Smooth muscle cell (in vitro differentiated cells): ENCODE measurements around the gene LPO. TPM values are rescaled to one million over a fixed set of nuclear protein-coding genes. Genes with fewer than 3 reads are reported as not detected.
A peak's percentile ranks its signal among the peaks of the same experiment; 100 is the strongest.

Experiments used
- DNase-seq: peaks from one replicate; lab custom pipeline; 2025; ENCODE audit not compliant: unreplicated experiment; lab: John Stamatoyannopoulos, UW
- H2AFZ ChIP-seq: fragments of 200-600 bp; sonication (generic); 2 replicates; pipeline ENCODE4 v1.6.0; 2016; ENCODE audit warnings: antibody characterized with exemption, low read depth, mild to moderate bottlenecking
- H3F3A ChIP-seq: fragments of 200-600 bp; sonication (generic); 2 replicates; pipeline ENCODE4 v1.6.0; 2017; ENCODE audit warnings: antibody characterized with exemption, low read depth
- H3K27ac ChIP-seq: fragments of 200-600 bp; sonication (generic); 2 replicates; pipeline ENCODE4 v1.5.1; 2016; ENCODE audit warnings: low read depth, mild to moderate bottlenecking
- H3K27me3 ChIP-seq: fragments of 200-600 bp; sonication (generic); 2 replicates; pipeline ENCODE4 v1.6.1; 2016; ENCODE audit warnings: low read depth, mild to moderate bottlenecking
- H3K36me3 ChIP-seq: fragments of 200-600 bp; sonication (generic); 2 replicates; pipeline ENCODE4 v1.5.1; 2016; ENCODE audit warnings: low read depth
- H3K4me1 ChIP-seq: fragments of 200-600 bp; sonication (generic); 2 replicates; pipeline ENCODE4 v1.5.1; 2016; ENCODE audit warnings: low read depth
- H3K4me2 ChIP-seq: fragments of 200-600 bp; sonication (generic); 2 replicates; pipeline ENCODE4 v1.6.0; 2016; ENCODE audit warnings: mild to moderate bottlenecking
- H3K4me3 ChIP-seq: fragments of 200-600 bp; sonication (generic); 2 replicates; pipeline ENCODE4 v1.5.1; 2016; ENCODE audit warnings: mild to moderate bottlenecking
- H3K79me2 ChIP-seq: fragments of 200-600 bp; sonication (generic); 2 replicates; pipeline ENCODE4 v1.6.0; 2016; ENCODE audit warnings: low read depth, mild to moderate bottlenecking
- H3K9ac ChIP-seq: fragments of 200-600 bp; sonication (generic); 2 replicates; pipeline ENCODE4 v1.6.0; 2016; ENCODE audit warnings: low read depth
- H3K9me3 ChIP-seq: fragments of 200-600 bp; sonication (generic); replicated peaks from 2 replicates; pipeline ENCODE4 v1.5.1; 2016; ENCODE audit warnings: low read depth
- H4K20me1 ChIP-seq: fragments of 200-600 bp; sonication (generic); 2 replicates; pipeline ENCODE4 v1.6.0; 2016; ENCODE audit warnings: low read depth
- WGBS: methylation state at CpG from one replicate; pipeline ENCODE4 v1.1.7; 2016; ENCODE audit warnings: low lambda C conversion rate; 5-methylcytosine and 5-hydroxymethylcytosine counted together
- polyA plus RNA-seq: library from polyadenylated mRNA; unstranded; fragments of >200 nt; fragmentation: Nextera tagmentation; extraction: Ambion mirVana; gene quantifications from 2 replicates; pipeline ENCODE4 v1.2.1, GENCODE V29; 2016
- total RNA-seq: library from RNA; depleted of rRNA; stranded (reverse); fragments of >200 nt; gene quantifications from 2 replicates; pipeline ENCODE4 v1.2.3, GENCODE V29; 2014
- TF ChIP-seq, protein P1 (sequence below): fragments of 200-600 bp; sonication (generic); IDR thresholded peaks from 2 replicates; pipeline ENCODE4 v1.5.1; 2017; ENCODE audit warnings: borderline replicate concordance, mild to moderate bottlenecking, antibody characterized with exemption; ENCODE audit not compliant: insufficient read depth, poor library complexity, severe bottlenecking

The LPO gene
- total and polyA plus RNA-seq, 2 experiments from 2014 or later = 3.3 to 4.1 TPM

DNA sequence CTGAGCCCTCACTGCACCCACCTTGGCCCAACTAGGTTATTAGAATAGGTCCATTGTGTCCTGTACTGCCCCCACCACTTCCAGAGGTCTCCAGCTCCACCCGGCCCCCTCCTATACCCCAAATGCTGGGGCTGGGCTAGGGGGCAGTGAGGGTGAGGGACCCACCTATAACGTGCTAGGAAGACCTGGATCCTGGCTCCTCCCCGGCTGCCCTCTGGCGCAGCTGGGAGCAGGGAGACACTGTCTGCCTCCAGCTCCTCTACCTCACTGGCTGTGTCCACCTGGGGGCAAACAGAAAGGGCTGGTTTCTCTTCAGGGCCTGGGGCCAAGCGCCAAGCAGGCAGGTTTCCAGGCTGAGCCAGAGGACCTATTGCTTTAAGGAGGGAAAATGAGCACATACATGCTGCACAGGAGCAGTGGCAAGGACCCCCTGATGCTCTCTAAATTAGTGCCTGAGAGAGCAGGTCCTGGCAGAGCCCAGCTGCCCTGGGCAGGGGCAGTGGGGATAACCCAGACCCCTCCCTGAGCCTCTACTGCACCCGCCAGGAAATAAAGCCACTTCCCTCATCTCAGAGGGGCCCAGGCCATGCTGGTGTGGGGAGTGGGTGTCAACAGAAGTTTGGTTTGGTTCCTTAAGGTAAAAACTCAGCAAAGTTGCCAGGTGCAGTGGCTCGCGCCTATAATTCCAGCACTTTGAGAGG is 78.0 kb downstream of the LPO start:
- H3K9me3 ChIP-seq = no peaks in the 10 kb centered on the region
- no peaks in the 10 kb centered on the region for H3K27me3 ChIP-seq
- H3K27ac ChIP-seq = no peak overlapping the region
- no peaks in the 10 kb centered on the region for H3F3A ChIP-seq
- no peak overlapping the region for H3K4me3 ChIP-seq
- H3K36me3 ChIP-seq = no peaks in the 10 kb centered on the region
- no peak for DNase-seq
- TF ChIP-seq, protein P1, sequence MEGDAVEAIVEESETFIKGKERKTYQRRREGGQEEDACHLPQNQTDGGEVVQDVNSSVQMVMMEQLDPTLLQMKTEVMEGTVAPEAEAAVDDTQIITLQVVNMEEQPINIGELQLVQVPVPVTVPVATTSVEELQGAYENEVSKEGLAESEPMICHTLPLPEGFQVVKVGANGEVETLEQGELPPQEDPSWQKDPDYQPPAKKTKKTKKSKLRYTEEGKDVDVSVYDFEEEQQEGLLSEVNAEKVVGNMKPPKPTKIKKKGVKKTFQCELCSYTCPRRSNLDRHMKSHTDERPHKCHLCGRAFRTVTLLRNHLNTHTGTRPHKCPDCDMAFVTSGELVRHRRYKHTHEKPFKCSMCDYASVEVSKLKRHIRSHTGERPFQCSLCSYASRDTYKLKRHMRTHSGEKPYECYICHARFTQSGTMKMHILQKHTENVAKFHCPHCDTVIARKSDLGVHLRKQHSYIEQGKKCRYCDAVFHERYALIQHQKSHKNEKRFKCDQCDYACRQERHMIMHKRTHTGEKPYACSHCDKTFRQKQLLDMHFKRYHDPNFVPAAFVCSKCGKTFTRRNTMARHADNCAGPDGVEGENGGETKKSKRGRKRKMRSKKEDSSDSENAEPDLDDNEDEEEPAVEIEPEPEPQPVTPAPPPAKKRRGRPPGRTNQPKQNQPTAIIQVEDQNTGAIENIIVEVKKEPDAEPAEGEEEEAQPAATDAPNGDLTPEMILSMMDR = no peak
- H3K79me2 ChIP-seq = no peaks in the 10 kb centered on the region
- no peaks in the 10 kb centered on the region for H4K20me1 ChIP-seq
- H3K4me2 ChIP-seq = no peak overlapping the region
- WGBS = 96% methylated on average over 8 of the region's 8 CpGs
- no peak overlapping the region for H2AFZ ChIP-seq
- no peaks in the 10 kb centered on the region for H3K4me1 ChIP-seq
- no peak overlapping the region for H3K9ac ChIP-seq

DNA sequence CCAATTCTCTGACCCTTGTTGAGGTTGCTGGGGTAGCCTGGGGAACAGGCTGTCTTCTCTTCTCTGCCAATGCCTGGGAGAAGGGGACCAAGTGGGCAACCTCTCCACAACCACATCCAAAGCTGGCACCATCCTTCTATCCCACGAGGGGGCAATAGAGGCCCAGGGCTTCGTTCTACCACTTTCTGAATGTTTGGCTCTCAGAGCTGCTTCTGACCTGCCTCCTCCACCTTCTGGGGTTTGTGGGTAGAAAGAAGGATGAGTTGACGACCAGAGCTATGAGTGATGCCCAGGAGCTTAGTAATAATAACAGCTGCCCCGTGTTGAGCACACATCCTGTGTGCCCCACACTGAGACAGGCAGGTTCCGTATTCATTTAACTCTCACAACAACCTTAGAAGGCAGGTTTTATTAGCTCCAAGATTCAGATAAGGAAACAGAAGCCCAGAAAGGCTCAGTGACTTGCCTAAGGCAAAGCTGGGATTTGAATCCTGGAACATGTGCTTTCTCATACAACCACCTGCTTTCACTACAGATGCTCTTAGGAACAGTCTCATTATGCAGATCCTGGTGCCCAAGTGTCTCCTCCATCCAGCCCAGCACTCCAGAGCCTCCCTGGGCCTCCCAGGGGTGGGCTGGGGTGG is 79.2 kb downstream of the LPO start:
- H2AFZ ChIP-seq = no peak overlapping the region
- no peaks in the 10 kb centered on the region for H4K20me1 ChIP-seq
- no peaks in the 10 kb centered on the region for H3K9me3 ChIP-seq
- H3K9ac ChIP-seq = no peak overlapping the region
- H3K27me3 ChIP-seq = no peaks in the 10 kb centered on the region
- H3K4me3 ChIP-seq = no peak overlapping the region
- no peaks in the 10 kb centered on the region for H3K4me1 ChIP-seq
- H3K79me2 ChIP-seq = no peaks in the 10 kb centered on the region
- no peak for DNase-seq
- no peaks in the 10 kb centered on the region for H3K36me3 ChIP-seq
- no peak overlapping the region for H3K4me2 ChIP-seq
- no peaks in the 10 kb centered on the region for H3F3A ChIP-seq
- no peak overlapping the region for H3K27ac ChIP-seq
- WGBS = 23% methylated on average over 5 of the region's 5 CpGs
- TF ChIP-seq, protein P1 = peak; percentile 71

DNA sequence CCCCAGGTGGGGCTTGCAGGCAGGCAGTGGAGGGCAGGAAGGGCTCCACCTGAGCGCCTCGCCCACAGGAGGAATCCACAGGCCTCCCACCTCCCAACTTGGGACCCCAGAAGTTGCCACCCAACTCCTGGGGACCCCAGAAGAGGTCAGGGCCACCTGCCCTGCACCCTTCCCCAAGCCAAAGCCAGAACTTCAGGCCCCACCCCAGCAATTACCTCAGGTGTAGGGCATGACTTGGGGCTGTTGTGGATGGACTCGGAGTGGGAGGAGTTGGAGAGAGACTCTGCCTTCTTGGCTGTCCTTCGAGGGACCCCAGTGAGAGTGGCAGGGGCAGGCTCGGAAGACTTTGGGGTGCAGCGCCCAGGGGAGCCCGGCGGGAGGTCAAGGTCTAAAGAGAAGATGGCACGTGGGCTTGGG is 79.7 kb downstream of the LPO start:
- Histone ChIP-seq H3K9ac (no peak overlapping the region), H3K36me3 (no peaks in the 10 kb centered on the region), H3K27ac (no peak overlapping the region), H3K4me3 (no peak overlapping the region), H3K79me2 (no peaks in the 10 kb centered on the region), H3K4me2 (no peak overlapping the region), H3K27me3 (no peaks in the 10 kb centered on the region), H3K9me3 (no peaks in the 10 kb centered on the region), H3K4me1 (no peaks in the 10 kb centered on the region), H2AFZ (no peak overlapping the region), H4K20me1 (no peaks in the 10 kb centered on the region), H3F3A (no peaks in the 10 kb centered on the region)
- TF ChIP-seq, protein P1 = no peak
- WGBS = 93% methylated on average over 9 of the region's 9 CpGs
- DNase-seq = no peak

Other genes with a start within 250 kb of the LPO start
- 194 and 200 TPM in 2 replicates for gene SRSF1, start 231.3 kb upstream of the LPO start, total RNA-seq
- gene SRSF1, start 231.3 kb upstream of the LPO start, polyA plus RNA-seq = 57.9 and 61.3 TPM in 2 replicates
- gene DYNLL2, start 155.2 kb upstream of the LPO start, total RNA-seq = 8.9 and 9.1 TPM in 2 replicates
- 1.5 and 2.0 TPM in 2 replicates for gene DYNLL2, start 155.2 kb upstream of the LPO start, polyA plus RNA-seq
- gene OR4D1, start 90.2 kb upstream of the LPO start, total RNA-seq = not detected in 2 replicates
- not detected in 2 replicates for gene OR4D1, start 90.2 kb upstream of the LPO start, polyA plus RNA-seq
- gene OR4D2, start 71.6 kb upstream of the LPO start, total RNA-seq = not detected in 2 replicates
- gene OR4D2, start 71.6 kb upstream of the LPO start, polyA plus RNA-seq = not detected in 2 replicates
- not detected in 2 replicates for gene EPX, start 45.9 kb upstream of the LPO start, total RNA-seq
- not detected in 2 replicates for gene EPX, start 45.9 kb upstream of the LPO start, polyA plus RNA-seq
- 9.2 and 15.6 TPM in 2 replicates for gene MKS1, start 19.3 kb upstream of the LPO start, total RNA-seq
- 15.0 and 22.8 TPM in 2 replicates for gene MKS1, start 19.3 kb upstream of the LPO start, polyA plus RNA-seq
- gene MPO, start 42.4 kb downstream of the LPO start, total RNA-seq = not detected in 2 replicates
- 0.09 TPM in 1 of 2 replicates, not detected in the other for gene MPO, start 42.4 kb downstream of the LPO start, polyA plus RNA-seq
- 4.3 and 7.0 TPM in 2 replicates for gene TSPOAP1, start 90.2 kb downstream of the LPO start, total RNA-seq
- 11.7 and 18.3 TPM in 2 replicates for gene TSPOAP1, start 90.2 kb downstream of the LPO start, polyA plus RNA-seq
- gene SUPT4H1, start 113.6 kb downstream of the LPO start, total RNA-seq = 58.5 and 66.1 TPM in 2 replicates
- gene SUPT4H1, start 113.6 kb downstream of the LPO start, polyA plus RNA-seq = 92.4 and 107 TPM in 2 replicates
- 3.2 and 3.8 TPM in 2 replicates for gene RNF43, start 178.9 kb downstream of the LPO start, total RNA-seq
- 0.17 and 2.1 TPM in 2 replicates for gene RNF43, start 178.9 kb downstream of the LPO start, polyA plus RNA-seq
- gene HSF5, start 249.8 kb downstream of the LPO start, total RNA-seq = not detected in 2 replicates
- gene HSF5, start 249.8 kb downstream of the LPO start, polyA plus RNA-seq = not detected in 2 replicates